ENCODE results near the gene GOLGA3. TPM values are rescaled to one million over a fixed set of nuclear protein-coding genes. Genes with fewer than 3 reads are reported as not detected.
A peak's percentile ranks its signal among the peaks of the same experiment; 100 is the strongest.

Gene GOLGA3
- total RNA-seq, 1 donor from 2014 or later, result 33.4 TPM

GRCh38 chr12:132736913-132737312 is 91.8 kb downstream of the GOLGA3 start:
- H3K27me3 Mint-ChIP-seq (ENCODE audit: low read depth), result no peaks in the 10 kb centered on the region
- DNase-seq (ENCODE audit: low read depth, low spot score), result no peak
- H3K27ac Mint-ChIP-seq (ENCODE audit: unreplicated experiment), result peak overlapping the region; percentile 88
- H3K36me3 Mint-ChIP-seq (ENCODE audit: low read depth), result peaks cover 28% of the 10 kb centered on the region
- no peaks in the 10 kb centered on the region for H3K9me3 Mint-ChIP-seq
- no peak overlapping the region for H3K4me3 Mint-ChIP-seq
- H3K4me1 Mint-ChIP-seq, result no peaks in the 10 kb centered on the region
- no peak for TF ChIP-seq CTCF (conservative IDR thresholded peaks at IDR 0.05)

- Mint-ChIP-seq H3K4me1 (no peaks in the 10 kb centered on the region), H3K27ac (ENCODE audit: unreplicated experiment) (no peak overlapping the region), H3K36me3 (ENCODE audit: low read depth) (peaks cover 32% of the 10 kb centered on the region), H3K27me3 (ENCODE audit: low read depth) (no peaks in the 10 kb centered on the region), H3K4me3 (no peak overlapping the region), H3K9me3 (no peaks in the 10 kb centered on the region)
- no peak for DNase-seq (ENCODE audit: low read depth, low spot score)
- TF ChIP-seq CTCF (conservative IDR thresholded peaks at IDR 0.05), result no peak
Measured at GRCh38 chr12:132736378-132736777, 92.3 kb downstream of the GOLGA3 start.

GRCh38 chr12:132735496-132735895 is 93.2 kb downstream of the GOLGA3 start:
- H3K36me3 Mint-ChIP-seq (ENCODE audit: low read depth), result peaks cover 36% of the 10 kb centered on the region
- no peak overlapping the region for H3K27ac Mint-ChIP-seq (ENCODE audit: unreplicated experiment)
- H3K4me3 Mint-ChIP-seq, result no peak overlapping the region
- H3K9me3 Mint-ChIP-seq, result no peaks in the 10 kb centered on the region
- H3K27me3 Mint-ChIP-seq (ENCODE audit: low read depth), result no peaks in the 10 kb centered on the region
- no peaks in the 10 kb centered on the region for H3K4me1 Mint-ChIP-seq
- no peak for DNase-seq (ENCODE audit: low read depth, low spot score)
- no peak for TF ChIP-seq CTCF (conservative IDR thresholded peaks at IDR 0.05)

GRCh38 chr12:132734206-132734605 is 94.5 kb downstream of the GOLGA3 start:
- Mint-ChIP-seq H3K4me3 (no peak overlapping the region), H3K9me3 (no peaks in the 10 kb centered on the region), H3K4me1 (no peaks in the 10 kb centered on the region), H3K27ac (ENCODE audit: unreplicated experiment) (no peak overlapping the region), H3K27me3 (ENCODE audit: low read depth) (no peaks in the 10 kb centered on the region), H3K36me3 (ENCODE audit: low read depth) (peaks cover 41% of the 10 kb centered on the region)
- TF ChIP-seq CTCF (conservative IDR thresholded peaks at IDR 0.05), result no peak
- DNase-seq (ENCODE audit: low read depth, low spot score), result no peak

- Mint-ChIP-seq H3K27me3 (ENCODE audit: low read depth) (no peaks in the 10 kb centered on the region), H3K36me3 (ENCODE audit: low read depth) (peaks cover 45% of the 10 kb centered on the region), H3K9me3 (no peaks in the 10 kb centered on the region), H3K27ac (ENCODE audit: unreplicated experiment) (no peak overlapping the region), H3K4me3 (no peak overlapping the region), H3K4me1 (no peaks in the 10 kb centered on the region)
- no peak for TF ChIP-seq CTCF (conservative IDR thresholded peaks at IDR 0.05)
- DNase-seq (ENCODE audit: low read depth, low spot score), result no peak
Measured at GRCh38 chr12:132731574-132731973, 97.1 kb downstream of the GOLGA3 start.

DNA sequence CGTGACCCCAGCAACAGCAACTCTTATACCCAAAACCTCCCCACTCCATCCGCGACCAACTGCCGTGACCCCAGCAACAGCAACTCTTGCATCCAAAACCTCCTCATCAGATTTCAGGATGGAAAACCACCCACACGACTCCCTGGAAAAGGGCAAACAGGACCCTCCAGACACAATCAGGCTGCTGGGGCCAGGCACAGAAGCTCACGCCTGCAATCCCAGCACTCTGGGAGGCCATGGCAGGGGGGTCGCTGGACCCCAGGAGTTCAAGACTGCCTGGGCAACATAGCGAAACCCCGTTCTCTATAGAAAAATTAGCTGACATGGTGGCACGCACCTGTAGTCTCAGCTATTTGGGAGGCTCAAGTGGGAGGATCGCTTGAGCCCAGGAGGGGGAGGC is 98.3 kb downstream of the GOLGA3 start:
- H3K4me1 Mint-ChIP-seq, result no peaks in the 10 kb centered on the region
- no peaks in the 10 kb centered on the region for H3K27me3 Mint-ChIP-seq (ENCODE audit: low read depth)
- TF ChIP-seq CTCF (conservative IDR thresholded peaks at IDR 0.05), result no peak
- H3K27ac Mint-ChIP-seq (ENCODE audit: unreplicated experiment), result no peak overlapping the region
- peak overlapping the region; percentile 38 for H3K4me3 Mint-ChIP-seq
- H3K36me3 Mint-ChIP-seq (ENCODE audit: low read depth), result peaks cover 52% of the 10 kb centered on the region
- DNase-seq (ENCODE audit: low read depth, low spot score), result no peak
- H3K9me3 Mint-ChIP-seq, result no peaks in the 10 kb centered on the region

Data from neural crest cell (in vitro differentiated cells).